ENCODE results near the gene UBB.

The UBB gene

DNA sequence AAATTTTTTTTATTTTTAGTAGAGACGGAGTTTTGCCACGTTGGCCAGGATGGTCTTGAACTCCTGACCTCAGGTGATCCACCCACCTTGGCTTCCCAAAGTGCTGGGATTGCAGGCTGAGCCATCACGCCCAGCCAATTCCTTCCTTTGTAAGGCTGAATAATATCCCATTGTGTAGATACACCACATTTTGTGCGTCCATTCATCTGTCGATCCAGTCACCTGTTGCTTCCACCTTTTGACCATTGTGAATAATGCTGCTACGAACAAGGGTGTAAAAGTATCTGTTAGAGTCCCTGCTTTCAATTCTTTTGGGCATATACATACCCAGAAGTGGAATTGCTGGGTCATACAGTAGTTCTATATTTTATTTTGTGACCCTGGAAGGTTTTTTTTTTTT is 49.8 kb downstream of the UBB start:
- no peaks in the 10 kb centered on the region for H3K27me3 Mint-ChIP-seq
- no peaks in the 10 kb centered on the region for H3K9me3 Mint-ChIP-seq
- H3K27ac Mint-ChIP-seq: no peak overlapping the region
- H3K4me1 Mint-ChIP-seq (ENCODE audit: low read depth): peaks cover 10% of the 10 kb centered on the region
- no peak overlapping the region for H3K4me3 Mint-ChIP-seq
- intact Hi-C loops (cut with micrococcal nuclease): no loop called here
- H3K36me3 Mint-ChIP-seq (ENCODE audit: low read depth): peaks cover 100% of the 10 kb centered on the region

DNA sequence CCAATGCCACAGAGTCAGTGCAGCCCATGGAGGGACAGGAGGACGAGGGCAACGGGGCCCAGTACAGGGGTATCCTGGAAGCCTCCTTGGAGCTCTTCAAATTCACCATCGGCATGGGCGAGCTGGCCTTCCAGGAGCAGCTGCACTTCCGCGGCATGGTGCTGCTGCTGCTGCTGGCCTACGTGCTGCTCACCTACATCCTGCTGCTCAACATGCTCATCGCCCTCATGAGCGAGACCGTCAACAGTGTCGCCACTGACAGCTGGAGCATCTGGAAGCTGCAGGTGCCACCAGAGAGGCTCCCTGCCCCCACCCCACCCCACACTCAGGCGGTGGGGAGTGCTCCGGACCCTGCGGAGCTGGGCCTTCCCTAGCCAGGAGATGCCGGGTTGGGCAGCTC is 51.1 kb downstream of the UBB start:
- Mint-ChIP-seq H3K36me3 (ENCODE audit: low read depth) (peaks cover 100% of the 10 kb centered on the region), H3K27ac (no peak overlapping the region), H3K27me3 (no peaks in the 10 kb centered on the region), H3K4me1 (ENCODE audit: low read depth) (peaks cover 19% of the 10 kb centered on the region), H3K4me3 (no peak overlapping the region), H3K9me3 (no peaks in the 10 kb centered on the region)
- intact Hi-C loops (cut with micrococcal nuclease): no loop called here
